Epidermal melanocyte (primary cell): ENCODE data around the gene NANOS1.
"Not testable (repeated sequence)": the region's sequence is repeated elsewhere in the genome, so short reads cannot be mapped to it uniquely, and the experiment has no call there.

Experiments
- DNase-seq: peaks from one replicate; pipeline ENCODE4 v3.0.0; 2011; ENCODE audit warnings: low spot score; ENCODE audit not compliant: insufficient read length

The NANOS1 gene

GRCh38 chr10:119006451-119007210, 22.9 kb upstream of the NANOS1 start:
- DNase-seq = no peak

GRCh38 chr10:119007211-119007574, 22.3 kb upstream of the NANOS1 start:
- no peak for DNase-seq

- DNase-seq = no peak
These were observed 8.9 kb upstream of the NANOS1 start for GRCh38 chr10:119020627-119020946.

GRCh38 chr10:119022846-119023552, 6.5 kb upstream of the NANOS1 start:
- peak; percentile 84 for DNase-seq

GRCh38 chr10:119023553-119023868, 6.0 kb upstream of the NANOS1 start:
- DNase-seq = no peak

- no peak for DNase-seq
These were observed 4.6 kb upstream of the NANOS1 start for GRCh38 chr10:119024882-119025281.

GRCh38 chr10:119025336-119025735, 4.2 kb upstream of the NANOS1 start:
- no peak for DNase-seq

- no peak for DNase-seq
These were observed 3.7 kb upstream of the NANOS1 start for GRCh38 chr10:119025776-119026175.

- no peak for DNase-seq
These were observed 3.0 kb upstream of the NANOS1 start for GRCh38 chr10:119026301-119027110.

GRCh38 chr10:119028445-119028899, 1.0 kb upstream of the NANOS1 start:
- DNase-seq = not testable (repeated sequence)

GRCh38 chr10:119028900-119029612, 458 bp upstream of the NANOS1 start:
- peak; percentile 78 for DNase-seq

- DNase-seq = no peak
These were observed 1.1 kb downstream of the NANOS1 start for GRCh38 chr10:119030421-119031250.

GRCh38 chr10:119031496-119032059, 2.1 kb downstream of the NANOS1 start:
- DNase-seq = no peak

- no peak for DNase-seq
These were observed 9.6 kb downstream of the NANOS1 start for GRCh38 chr10:119039161-119039560.

- DNase-seq = no peak
These were observed 11.8 kb downstream of the NANOS1 start for GRCh38 chr10:119041326-119041725.

- DNase-seq = no peak
These were observed 12.7 kb downstream of the NANOS1 start for GRCh38 chr10:119042169-119042568.

- no peak for DNase-seq
These were observed 16.0 kb downstream of the NANOS1 start for GRCh38 chr10:119045561-119045960.

- no peak for DNase-seq
These were observed 19.8 kb downstream of the NANOS1 start for GRCh38 chr10:119049361-119049760.

GRCh38 chr10:119049777-119050176, 20.3 kb downstream of the NANOS1 start:
- no peak for DNase-seq

GRCh38 chr10:119051775-119052174, 22.3 kb downstream of the NANOS1 start:
- no peak for DNase-seq
